Cardiac fibroblast (primary cell): Measurements from ENCODE around the gene C12orf56.

Experiments
- DNase-seq, 2 donors: peaks; one replicate each; pipeline versions ENCODE4 v3.0.0 to v3.0.0-alpha.2; 2010; ENCODE audit warnings: low read depth in 2 of 2
- H3K4me3 ChIP-seq, 2 donors: replicated peaks in 1 of 2; 1 replicate in 1 of 2; 2 replicates in 1 of 2; pipeline ENCODE4 v1.5.1; 2011; ENCODE audit warnings: low read depth in 2 of 2, low read length in 2 of 2, mild to moderate bottlenecking in 2 of 2, moderate library complexity in 1 of 2
- CTCF ChIP-seq: IDR thresholded peaks from one replicate; pipeline ENCODE4 v1.5.1; 2011; ENCODE audit warnings: low read depth, mild to moderate bottlenecking, low read length, inconsistent platforms

The C12orf56 gene

GRCh38 chr12:64407342-64408223, 17.0 kb upstream of the C12orf56 start:
- no peak overlapping the region for H3K4me3 ChIP-seq
- no peak for TF ChIP-seq CTCF
- DNase-seq, result no peak

GRCh38 chr12:64404470-64405256, 14.1 kb upstream of the C12orf56 start:
- H3K4me3 ChIP-seq, result peak overlapping the region; percentile 97 to 98
- DNase-seq, result peak; percentile 84 to 88
- no peak for TF ChIP-seq CTCF

- no peak for TF ChIP-seq CTCF
- peak within 1 kb of the TSS; percentile 97 to 98 for H3K4me3 ChIP-seq
- DNase-seq, result peak; percentile 98
Measured at GRCh38 chr12:64403707-64404469, 13.3 kb upstream of the C12orf56 start, which contains the start of gene XPOT. Gene XPOT (plus strand): TSS chr12:64404392. CDS start chr12:64410036, 5,644 bp downstream.

- H3K4me3 ChIP-seq, result no peak overlapping the region
- TF ChIP-seq CTCF, result no peak
- DNase-seq, result no peak
Measured at GRCh38 chr12:64402181-64402580, 11.6 kb upstream of the C12orf56 start.

- TF ChIP-seq CTCF, result no peak
Measured at GRCh38 chr12:64400041-64400440, 9.5 kb upstream of the C12orf56 start.

GRCh38 chr12:64395739-64396138, 5.2 kb upstream of the C12orf56 start:
- no peak overlapping the region for H3K4me3 ChIP-seq
- no peak for TF ChIP-seq CTCF
- DNase-seq, result peak; percentile 24 to 56

More at GRCh38 chr12:64400041-64400440, 9.5 kb upstream of the C12orf56 start:
- DNase-seq, result peak; percentile 58 to 83
- no peak overlapping the region for H3K4me3 ChIP-seq
